ENCODE measurements around the gene ROR1. TPM values are rescaled to one million over a fixed set of nuclear protein-coding genes. Genes with fewer than 3 reads are reported as not detected.

Gene ROR1
- total and polyA plus RNA-seq, 2 donors (not counting 3 experiments of a cell fraction or from before 2014, with no cell fraction given): 2.6 to 3.5 TPM

- FAIRE-seq (peak; percentile 63), DNase-seq (ENCODE audit: low read depth, low spot score) (no peak)
- Histone ChIP-seq H3K4me3 (replicated peaks in 1 of 3; ENCODE audit: insufficient read depth in 1 of 3, low read depth in 1 of 3, low read length in 3 of 3) (no peak overlapping the region), H3K27me3 (ENCODE audit: control insufficient read depth in 2 of 2, insufficient read depth in 2 of 2, low read length in 2 of 2) (no peaks in the 10 kb centered on the region), H3K79me2 (ENCODE audit: control insufficient read depth, insufficient read depth, low read length) (no peaks in the 10 kb centered on the region), H3K4me1 (ENCODE audit: control insufficient read depth, extremely low read depth, insufficient read depth, low read length) (peaks cover 33% of the 10 kb centered on the region), H4K20me1 (replicated peaks; ENCODE audit: control insufficient read depth, extremely low read depth, insufficient read depth, low read length) (no peaks in the 10 kb centered on the region), H3K9ac (replicated peaks; ENCODE audit: extremely low read depth, insufficient read depth, low read length) (no peak overlapping the region), H3K27ac (ENCODE audit: insufficient read depth, low read depth, low read length) (peak overlapping the region; percentile 97), H3K9me1 (replicated peaks; ENCODE audit: control insufficient read depth, extremely low read depth, insufficient read depth, low read length) (no peaks in the 10 kb centered on the region), H2AFZ (ENCODE audit: low read depth, low read length) (no peak overlapping the region), H3K36me3 (ENCODE audit: control insufficient read depth in 2 of 2, extremely low read depth in 1 of 2, insufficient read depth in 2 of 2, low read length in 2 of 2) (no peaks in the 10 kb centered on the region), H3K9me3 (replicated peaks; ENCODE audit: control insufficient read depth, insufficient read depth, low read length) (no peaks in the 10 kb centered on the region), H3K4me2 (ENCODE audit: insufficient read depth, low read length) (no peak overlapping the region)
- no TSS peak for BruUV-seq (replicated peaks)
- TF ChIP-seq GATA2 (IDR thresholded peaks at IDR 0.05; ENCODE audit: insufficient read depth, insufficient read length, low read depth, low read length): no peak
- TF ChIP-seq POLR2AphosphoS5 (IDR thresholded peaks at IDR 0.05; ENCODE audit: insufficient read depth, low read depth, low read length): no peak
- TF ChIP-seq FOS (IDR thresholded peaks at IDR 0.05; ENCODE audit: borderline replicate concordance, insufficient read depth, low read length): no peak
- TF ChIP-seq JUN (IDR thresholded peaks at IDR 0.05; ENCODE audit: borderline replicate concordance, insufficient read depth, insufficient read length, low read depth): no peak
- TF ChIP-seq EZH2 (IDR thresholded peaks at IDR 0.05; ENCODE audit: borderline replicate concordance, low read depth, low read length, severe bottlenecking): no peak
- no peak for TF ChIP-seq MAX (IDR thresholded peaks at IDR 0.05; ENCODE audit: insufficient read depth, insufficient read length)
- ChIA-PET POLR2A (no interaction called here), CTCF (interaction anchor here (2.1 to 2.8 kb wide), 2 partner anchors 26 to 56 kb away, joined by 10 to 21 read pairs; partner anchors contain the start of gene ROR1)
- intact Hi-C loops (cut with micrococcal nuclease) (loop anchor here (2.0 to 5.0 kb wide), 2 partner anchors 43 to 260 kb away; no protein-coding TSS in a partner anchor), dilution Hi-C loops (cut with MboI; ENCODE audit: extremely low pct_ligation_motif_present, low sequenced_read_pairs) (no loop called here)
These were observed 26.4 kb upstream of the ROR1 start for GRCh38 chr1:63747445-63747844.

- H3K27ac ChIP-seq (ENCODE audit: insufficient read depth, low read depth, low read length): no peak overlapping the region
- TF ChIP-seq POLR2A (IDR thresholded peaks at IDR 0.05; ENCODE audit: low read depth, low read length): no peak
- TF ChIP-seq GATA2 (IDR thresholded peaks at IDR 0.05; ENCODE audit: insufficient read depth, insufficient read length, low read depth, low read length): no peak
- no peak for TF ChIP-seq CTCF (IDR thresholded peaks at IDR 0.05; ENCODE audit: extremely low read depth in 1 of 2, insufficient read depth in 1 of 2, low read depth in 1 of 2, low read length in 2 of 2)
- H3K9me3 ChIP-seq (replicated peaks; ENCODE audit: control insufficient read depth, insufficient read depth, low read length): no peaks in the 10 kb centered on the region
- H3K79me2 ChIP-seq (ENCODE audit: control insufficient read depth, insufficient read depth, low read length): no peaks in the 10 kb centered on the region
- FAIRE-seq (no peak), DNase-seq (ENCODE audit: low read depth, low spot score) (no peak)
- H3K4me3 ChIP-seq (replicated peaks in 1 of 3; ENCODE audit: insufficient read depth in 1 of 3, low read depth in 1 of 3, low read length in 3 of 3): no peak overlapping the region
- dilution Hi-C loops (cut with MboI; ENCODE audit: extremely low pct_ligation_motif_present, low sequenced_read_pairs): no loop called here
- H2AFZ ChIP-seq (ENCODE audit: low read depth, low read length): no peak overlapping the region
- no peak overlapping the region for H3K4me2 ChIP-seq (ENCODE audit: insufficient read depth, low read length)
- no peaks in the 10 kb centered on the region for H3K27me3 ChIP-seq (ENCODE audit: control insufficient read depth in 2 of 2, insufficient read depth in 2 of 2, low read length in 2 of 2)
- H3K4me1 ChIP-seq (ENCODE audit: control insufficient read depth, extremely low read depth, insufficient read depth, low read length): peaks cover 40% of the 10 kb centered on the region
- intact Hi-C loops (cut with micrococcal nuclease): loop anchor here (5.0 kb wide), 1 partner anchor 259 kb away; no protein-coding TSS in a partner anchor
- POLR2A ChIA-PET: no interaction called here
- CTCF ChIA-PET: interaction anchor here (0.6 to 2.8 kb wide), 4 partner anchors 26 to 74 kb away, joined by 3 to 21 read pairs (median 6); partner anchors contain the start of gene ROR1
- H3K36me3 ChIP-seq (ENCODE audit: control insufficient read depth in 2 of 2, extremely low read depth in 1 of 2, insufficient read depth in 2 of 2, low read length in 2 of 2): no peaks in the 10 kb centered on the region
- no TSS peak for BruUV-seq (replicated peaks)
- no peak overlapping the region for H3K9ac ChIP-seq (replicated peaks; ENCODE audit: extremely low read depth, insufficient read depth, low read length)
- no peaks in the 10 kb centered on the region for H4K20me1 ChIP-seq (replicated peaks; ENCODE audit: control insufficient read depth, extremely low read depth, insufficient read depth, low read length)
- no peaks in the 10 kb centered on the region for H3K9me1 ChIP-seq (replicated peaks; ENCODE audit: control insufficient read depth, extremely low read depth, insufficient read depth, low read length)
These were observed 25.7 kb upstream of the ROR1 start for GRCh38 chr1:63748046-63748580.

Measured in endothelial cell of umbilical vein (primary cell).